Liver (tissue), 9 donors: Measurements from ENCODE around the gene CYP24A1. TPM values are rescaled to one million over a fixed set of nuclear protein-coding genes. Genes with fewer than 3 reads are reported as not detected.

Experiments used
- DNase-seq: peaks from one replicate; pipeline ENCODE4 v3.0.0-alpha.2; 2017; ENCODE audit warnings: low spot score
- H3K27ac ChIP-seq, 2 donors: one replicate each; pipeline ENCODE4 v1.7.0; 2013; ENCODE audit warnings: inconsistent platforms in 2 of 2, low read length in 2 of 2, control low read depth in 1 of 2, low read depth in 1 of 2, mild to moderate bottlenecking in 1 of 2
- H3K27me3 ChIP-seq, 4 donors: one replicate each; pipeline versions ENCODE4 v1.6.1 to v1.7.0; 2013; ENCODE audit warnings: low read length in 3 of 4, inconsistent platforms in 1 of 4, mild to moderate bottlenecking in 1 of 4, moderate library complexity in 1 of 4; ENCODE audit not compliant: control insufficient read depth in 4 of 4, insufficient read depth in 4 of 4
- H3K36me3 ChIP-seq, 4 donors: one replicate each; pipeline versions ENCODE4 v1.6.1 to v1.7.0; 2013; ENCODE audit warnings: low read length in 3 of 4, mild to moderate bottlenecking in 3 of 4, low read depth in 1 of 4, moderate library complexity in 1 of 4; ENCODE audit not compliant: control insufficient read depth in 4 of 4, insufficient read depth in 3 of 4
- H3K4me1 ChIP-seq, 4 donors: one replicate each; pipeline versions ENCODE4 v1.6.1 to v1.7.0; 2013; ENCODE audit warnings: low read length in 3 of 4, mild to moderate bottlenecking in 3 of 4, moderate library complexity in 1 of 4; ENCODE audit not compliant: control insufficient read depth in 4 of 4, insufficient read depth in 4 of 4
- H3K4me3 ChIP-seq, 3 donors: one replicate each; pipeline versions ENCODE4 v1.6.1 to v1.7.0; 2013; ENCODE audit warnings: low read length in 3 of 3, control low read depth in 1 of 3, low read depth in 1 of 3, mild to moderate bottlenecking in 1 of 3
- H3K9ac ChIP-seq, 2 donors: one replicate each; pipeline ENCODE4 v1.7.0; 2013; ENCODE audit warnings: low read length in 2 of 2, mild to moderate bottlenecking in 2 of 2, moderate library complexity in 2 of 2, control low read depth in 1 of 2, low read depth in 1 of 2
- H3K9me3 ChIP-seq, 4 donors: one replicate each; pipeline versions ENCODE4 v1.6.1 to v1.7.0; 2013; ENCODE audit warnings: low read length in 3 of 4; ENCODE audit not compliant: control insufficient read depth in 4 of 4
- CTCF ChIP-seq: fragments of 150-350 bp; IDR thresholded peaks from 2 replicates; pipeline ENCODE4 v1.5.1; 2017; ENCODE audit warnings: improper control_type of control experiment, low read depth, low read length; ENCODE audit not compliant: missing input control
- EGR1 ChIP-seq, 2 donors: IDR thresholded peaks; 2 replicates each; pipeline ENCODE4 v1.6.1; 2016 to 2018; ENCODE audit warnings: antibody characterized with exemption in 2 of 2, low read depth in 2 of 2
- FOXA1 ChIP-seq: IDR thresholded peaks from 2 replicates; pipeline ENCODE4 v1.6.1; 2016; ENCODE audit warnings: antibody characterized with exemption
- FOXA2 ChIP-seq: IDR thresholded peaks from 2 replicates; pipeline ENCODE4 v1.6.1; 2016; ENCODE audit warnings: antibody characterized with exemption
- GABPA ChIP-seq, 2 donors: IDR thresholded peaks in 1 of 2; conservative IDR thresholded peaks in 1 of 2; 2 replicates each; pipeline ENCODE4 v1.6.1; 2016; ENCODE audit warnings: antibody characterized with exemption in 2 of 2, mild to moderate bottlenecking in 1 of 2, moderate library complexity in 1 of 2
- HNF4A ChIP-seq, 2 donors: conservative IDR thresholded peaks; 2 replicates each; pipeline ENCODE4 v1.6.1; 2016; ENCODE audit warnings: antibody characterized with exemption in 2 of 2, mild to moderate bottlenecking in 2 of 2
- HNF4G ChIP-seq: IDR thresholded peaks from 2 replicates; pipeline ENCODE4 v1.6.1; 2016; ENCODE audit warnings: antibody characterized with exemption
- JUND ChIP-seq, 2 donors: IDR thresholded peaks; 2 replicates each; pipeline ENCODE4 v1.6.1; 2016; ENCODE audit warnings: antibody characterized with exemption in 2 of 2
- MAX ChIP-seq: IDR thresholded peaks from 2 replicates; pipeline ENCODE4 v1.6.1; 2016; ENCODE audit warnings: antibody characterized with exemption
- NR2F2 ChIP-seq: IDR thresholded peaks from 2 replicates; pipeline ENCODE4 v1.6.1; 2016; ENCODE audit warnings: antibody characterized with exemption
- RAD21 ChIP-seq, 2 donors: IDR thresholded peaks; 2 replicates each; pipeline ENCODE4 v1.6.1; 2016; ENCODE audit warnings: antibody characterized with exemption in 2 of 2, mild to moderate bottlenecking in 2 of 2
- REST ChIP-seq: IDR thresholded peaks from 2 replicates; pipeline ENCODE4 v1.6.1; 2016; ENCODE audit warnings: antibody characterized with exemption, mild to moderate bottlenecking
- RXRA ChIP-seq, 2 donors: IDR thresholded peaks; 2 replicates each; pipeline ENCODE4 v1.6.1; 2017 to 2018; ENCODE audit warnings: antibody characterized with exemption in 2 of 2, mild to moderate bottlenecking in 1 of 2
- SP1 ChIP-seq: IDR thresholded peaks from 2 replicates; pipeline ENCODE4 v1.6.1; 2018; ENCODE audit warnings: antibody characterized with exemption, mild to moderate bottlenecking
- TAF1 ChIP-seq: conservative IDR thresholded peaks from 2 replicates; pipeline ENCODE4 v1.6.1; 2016; ENCODE audit warnings: antibody characterized with exemption, mild to moderate bottlenecking
- YY1 ChIP-seq: IDR thresholded peaks from 2 replicates; pipeline ENCODE4 v1.6.1; 2016; ENCODE audit warnings: antibody characterized with exemption, mild to moderate bottlenecking
- WGBS: extraction: QIAGEN DNeasy Blood & Tissue Kit; methylation state at CpG from one replicate; pipeline ENCODE4 v1.1.7; 2013; 5-methylcytosine and 5-hydroxymethylcytosine counted together
- polyA plus RNA-seq, 2 donors: library from polyadenylated mRNA; stranded (reverse) in 1 of 2; unstranded in 1 of 2; fragments of 200-250 nt in 1 of 2; fragments of >200 nt in 1 of 2; fragmentation: Nextera tagmentation in 1 of 2; extraction: Ambion mirVana in 1 of 2; gene quantifications; one replicate each; pipeline versions ENCODE4 v1.2.1 to v1.2.3, GENCODE V29; 2013 to 2015
- total RNA-seq, 2 donors: library from RNA; depleted of rRNA; stranded (reverse); fragments of >200 nt; gene quantifications; one replicate each; pipeline ENCODE4 v1.2.3, GENCODE V29; 2014
- TF ChIP-seq, protein P1 (sequence below): IDR thresholded peaks from 2 replicates; pipeline ENCODE4 v1.6.1; 2016; ENCODE audit warnings: antibody characterized with exemption
- TF ChIP-seq, protein P2 (sequence below): IDR thresholded peaks from 2 replicates; pipeline ENCODE4 v1.6.1; 2016; ENCODE audit warnings: antibody characterized with exemption
- donor health status: healthy.
- donor health status: healthy.
- donor health status: healthy.
- donor health status: healthy.
- donor health status: healthy.

Gene CYP24A1
- total and polyA plus RNA-seq, 4 donors: not detected

DNA sequence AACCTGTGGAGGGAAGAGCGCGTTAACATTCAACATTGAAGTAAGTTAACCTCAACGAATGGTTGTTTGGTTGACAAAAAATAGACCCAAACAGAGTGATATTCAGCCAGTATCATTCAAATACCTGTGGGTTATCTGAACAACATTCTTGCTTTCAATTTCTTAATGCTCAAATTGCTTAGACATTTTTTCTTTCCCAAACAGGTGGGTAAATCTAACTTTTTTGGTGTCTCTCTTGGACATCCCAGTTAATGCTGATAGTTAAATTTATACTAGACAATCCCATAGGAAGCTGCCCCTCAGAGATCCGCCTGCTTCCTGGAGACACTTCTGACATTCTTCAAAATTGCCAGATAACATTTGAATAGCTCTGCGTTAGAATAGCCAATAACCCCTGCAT is 20.0 kb upstream of the CYP24A1 start:
- Histone ChIP-seq H3K27ac (no peak overlapping the region), H3K9ac (no peak overlapping the region), H3K36me3 (no peaks in the 10 kb centered on the region), H3K9me3 (no peaks in the 10 kb centered on the region), H3K4me1 (no peaks in the 10 kb centered on the region), H3K4me3 (no peak overlapping the region), H3K27me3 (no peaks in the 10 kb centered on the region)
- DNase-seq: no peak
- no peak for TF ChIP-seq GABPA (IDR thresholded peaks at IDR 0.05 in 1 of 2, conservative IDR thresholded peaks at IDR 0.05 in 1 of 2)
- no peak for TF ChIP-seq RXRA (IDR thresholded peaks at IDR 0.05)
- no peak for TF ChIP-seq TAF1
- 75% methylated on average over 5 of the region's 5 CpGs for WGBS

GRCh38 chr20:54190217-54190616 is 16.4 kb upstream of the CYP24A1 start:
- TF ChIP-seq, protein P1, sequence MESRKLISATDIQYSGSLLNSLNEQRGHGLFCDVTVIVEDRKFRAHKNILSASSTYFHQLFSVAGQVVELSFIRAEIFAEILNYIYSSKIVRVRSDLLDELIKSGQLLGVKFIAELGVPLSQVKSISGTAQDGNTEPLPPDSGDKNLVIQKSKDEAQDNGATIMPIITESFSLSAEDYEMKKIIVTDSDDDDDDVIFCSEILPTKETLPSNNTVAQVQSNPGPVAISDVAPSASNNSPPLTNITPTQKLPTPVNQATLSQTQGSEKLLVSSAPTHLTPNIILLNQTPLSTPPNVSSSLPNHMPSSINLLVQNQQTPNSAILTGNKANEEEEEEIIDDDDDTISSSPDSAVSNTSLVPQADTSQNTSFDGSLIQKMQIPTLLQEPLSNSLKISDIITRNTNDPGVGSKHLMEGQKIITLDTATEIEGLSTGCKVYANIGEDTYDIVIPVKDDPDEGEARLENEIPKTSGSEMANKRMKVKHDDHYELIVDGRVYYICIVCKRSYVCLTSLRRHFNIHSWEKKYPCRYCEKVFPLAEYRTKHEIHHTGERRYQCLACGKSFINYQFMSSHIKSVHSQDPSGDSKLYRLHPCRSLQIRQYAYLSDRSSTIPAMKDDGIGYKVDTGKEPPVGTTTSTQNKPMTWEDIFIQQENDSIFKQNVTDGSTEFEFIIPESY: no peak
- TF ChIP-seq HNF4A (conservative IDR thresholded peaks at IDR 0.05) (no peak), CTCF (no peak), MAX (no peak), SP1 (no peak), FOXA2 (no peak), RAD21 (IDR thresholded peaks at IDR 0.05) (no peak), YY1 (no peak), REST (no peak), HNF4G (no peak), JUND (IDR thresholded peaks at IDR 0.05) (no peak), GABPA (IDR thresholded peaks at IDR 0.05 in 1 of 2, conservative IDR thresholded peaks at IDR 0.05 in 1 of 2) (no peak), EGR1 (IDR thresholded peaks at IDR 0.05; ENCODE audit: low read depth in 2 of 2) (no peak), FOXA1 (no peak), TAF1 (no peak), RXRA (IDR thresholded peaks at IDR 0.05) (no peak), NR2F2 (no peak)
- TF ChIP-seq, protein P2, sequence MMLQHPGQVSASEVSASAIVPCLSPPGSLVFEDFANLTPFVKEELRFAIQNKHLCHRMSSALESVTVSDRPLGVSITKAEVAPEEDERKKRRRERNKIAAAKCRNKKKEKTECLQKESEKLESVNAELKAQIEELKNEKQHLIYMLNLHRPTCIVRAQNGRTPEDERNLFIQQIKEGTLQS: no peak
- no peaks in the 10 kb centered on the region for H3K4me1 ChIP-seq
- no peak for DNase-seq
- H3K4me3 ChIP-seq: no peak overlapping the region
- H3K27me3 ChIP-seq: no peaks in the 10 kb centered on the region
- H3K9me3 ChIP-seq: no peaks in the 10 kb centered on the region
- H3K9ac ChIP-seq: no peak overlapping the region
- no peak overlapping the region for H3K27ac ChIP-seq
- WGBS: over 99% methylated on average over 2 of the region's 2 CpGs
- H3K36me3 ChIP-seq: no peaks in the 10 kb centered on the region
